Right atrium auricular region (tissue), 2 donors: Measurements from ENCODE around the gene MYH10. TPM values are rescaled to one million over a fixed set of nuclear protein-coding genes. Genes with fewer than 3 reads are reported as not detected.

Source experiments
- DNase-seq: peaks from one replicate; pipeline ENCODE4 v3.0.0-alpha.2; 2019; ENCODE audit warnings: low spot score
- H3K27ac ChIP-seq, 2 donors: fragments of 200-600 bp; sonication (generic); 1 replicate in 1 of 2; 2 replicates in 1 of 2; pipeline ENCODE4 v1.5.1; 2016 to 2019
- H3K27me3 ChIP-seq, 2 donors: fragments of 200-600 bp; sonication (generic); one replicate each; pipeline versions ENCODE4 v1.5.1 to v1.6.0; 2017 to 2019
- H3K36me3 ChIP-seq: fragments of 200-600 bp; sonication (generic); one replicate; pipeline ENCODE4 v1.5.1; 2016
- H3K4me1 ChIP-seq, 2 donors: fragments of 200-600 bp; sonication (generic); one replicate each; pipeline versions ENCODE4 v1.5.1 to v1.6.0; 2017 to 2019
- H3K4me3 ChIP-seq, 2 donors: fragments of 200-600 bp; sonication (generic); 1 replicate in 1 of 2; 2 replicates in 1 of 2; pipeline ENCODE4 v1.5.1; 2017 to 2019; ENCODE audit warnings: mild to moderate bottlenecking in 1 of 2, moderate library complexity in 1 of 2
- H3K9me3 ChIP-seq, 2 donors: fragments of 200-600 bp; sonication (generic); one replicate each; pipeline ENCODE4 v1.5.1; 2019
- CTCF ChIP-seq, 2 donors: fragments of 200-600 bp; sonication (generic); IDR thresholded peaks; one replicate each; pipeline ENCODE4 v1.5.1; 2019; ENCODE audit warnings: antibody characterized with exemption in 2 of 2
- total RNA-seq, 2 donors: library from RNA; depleted of rRNA; stranded (reverse); fragments of >200 nt; gene quantifications; one replicate each; pipeline ENCODE4 v1.1.0, GENCODE V29; 2016

Gene MYH10
- total RNA-seq, 2 donors from 2014 or later: 48.9 to 49.1 TPM

GRCh38 chr17:8611619-8612298 lies 18.8 kb downstream of the MYH10 start:
- Histone ChIP-seq H3K27ac (peak overlapping the region; percentile 61 to 71), H3K4me1 (peaks cover 0 to 46% of the 10 kb centered on the region in 2 donors), H3K36me3 (no peaks in the 10 kb centered on the region), H3K4me3 (peak overlapping the region in 1 of 2 donors; percentile 29), H3K9me3 (peaks cover 0 to 5% of the 10 kb centered on the region in 2 donors), H3K27me3 (no peaks in the 10 kb centered on the region)
- DNase-seq: no peak
- TF ChIP-seq CTCF (IDR thresholded peaks at IDR 0.05): no peak

GRCh38 chr17:8611137-8611536 lies 19.4 kb downstream of the MYH10 start:
- no peaks in the 10 kb centered on the region for H3K27me3 ChIP-seq
- H3K4me3 ChIP-seq: peak overlapping the region in 1 of 2 donors; percentile 29
- H3K27ac ChIP-seq: peak overlapping the region; percentile 61 to 71
- no peaks in the 10 kb centered on the region for H3K36me3 ChIP-seq
- TF ChIP-seq CTCF (IDR thresholded peaks at IDR 0.05): no peak
- peaks cover 0 to 5% of the 10 kb centered on the region in 2 donors for H3K9me3 ChIP-seq
- H3K4me1 ChIP-seq: peaks cover 0 to 52% of the 10 kb centered on the region in 2 donors
- no peak for DNase-seq

GRCh38 chr17:8610558-8610957 lies 20.0 kb downstream of the MYH10 start:
- Histone ChIP-seq H3K4me1 (peaks cover 0 to 56% of the 10 kb centered on the region in 2 donors), H3K27me3 (no peaks in the 10 kb centered on the region), H3K36me3 (no peaks in the 10 kb centered on the region), H3K9me3 (peaks cover 0 to 5% of the 10 kb centered on the region in 2 donors), H3K27ac (peak overlapping the region in 1 of 2 donors; percentile 71), H3K4me3 (no peak overlapping the region)
- no peak for TF ChIP-seq CTCF (IDR thresholded peaks at IDR 0.05)
- no peak for DNase-seq

- peaks cover 0 to 53% of the 10 kb centered on the region in 2 donors for H3K4me1 ChIP-seq
- no peak overlapping the region for H3K4me3 ChIP-seq
- no peak overlapping the region for H3K27ac ChIP-seq
- no peak for TF ChIP-seq CTCF (IDR thresholded peaks at IDR 0.05)
- no peaks in the 10 kb centered on the region for H3K36me3 ChIP-seq
- DNase-seq: no peak
- H3K27me3 ChIP-seq: no peaks in the 10 kb centered on the region
- peaks cover 0 to 5% of the 10 kb centered on the region in 2 donors for H3K9me3 ChIP-seq
Observed at GRCh38 chr17:8609910-8610309, 20.6 kb downstream of the MYH10 start.

- Histone ChIP-seq H3K4me3 (no peak overlapping the region), H3K36me3 (no peaks in the 10 kb centered on the region), H3K27me3 (no peaks in the 10 kb centered on the region), H3K27ac (peak overlapping the region; percentile 36 to 68), H3K4me1 (peaks cover 0 to 51% of the 10 kb centered on the region in 2 donors), H3K9me3 (peaks cover 0 to 5% of the 10 kb centered on the region in 2 donors)
- no peak for TF ChIP-seq CTCF (IDR thresholded peaks at IDR 0.05)
- DNase-seq: no peak
Observed at GRCh38 chr17:8608001-8608400, 22.5 kb downstream of the MYH10 start.
